Measurements from ENCODE around the gene TFAP2D. TPM values are rescaled to one million over a fixed set of nuclear protein-coding genes. Genes with fewer than 3 reads are reported as not detected.

The TFAP2D gene
- total and polyA plus RNA-seq, 10 of the 15 experiments (the other 5 are each of a cell fraction or from before 2014, with no cell fraction given): not detected

GRCh38 chr6:50819466-50819903 lies 106.2 kb downstream of the TFAP2D start:
- 10% methylated on average over 34 of the region's 45 CpGs for WGBS (ENCODE audit: insufficient coverage, insufficient replicate concordance, low lambda C conversion rate, missing lambda C conversion rate)
- in situ Hi-C loops (cut with MboI): loop anchor here (10.0 kb wide), 3 partner anchors 535 to 1205 kb away; no protein-coding TSS in a partner anchor
- ChIA-PET POLR2A (no interaction called here), RAD21 (ENCODE audit: unreplicated experiment) (no interaction called here), SMC1A (ENCODE audit: uncharacterized antibody, unreplicated experiment) (no interaction called here), CTCF (interaction anchor here (0.6 to 1.2 kb wide), 3 partner anchors 741 to 1333 kb away, joined by 3 read pairs; no protein-coding TSS in a partner anchor)
- intact Hi-C loops (cut with micrococcal nuclease; ENCODE audit: unreplicated experiment): loop anchor here (5.0 kb wide), 3 partner anchors 638 to 1023 kb away; no protein-coding TSS in a partner anchor
- no TSS peak for BruUV-seq (replicated peaks)
- no peak for DNase-seq (ENCODE audit: low read depth, low spot score)
- FAIRE-seq: no peak
- peak overlapping the region; percentile 16; the same call in 1 of the 2 replicates for H3K4me3 ChIP-seq
- no peak overlapping the region for H3K27ac ChIP-seq (ENCODE audit: control insufficient read depth, insufficient read depth)
- peaks cover 5 to 28% of the 10 kb centered on the region in 2 experiments for H3K27me3 ChIP-seq (replicated peaks in 1 of 2; ENCODE audit: control insufficient read depth in 2 of 2, insufficient read depth in 2 of 2, low read length in 1 of 2)
- H3K9me3 ChIP-seq (replicated peaks; ENCODE audit: control insufficient read depth, insufficient read depth, low read length): no peaks in the 10 kb centered on the region
- H3K36me3 ChIP-seq (ENCODE audit: control insufficient read depth in 2 of 2, insufficient read depth in 2 of 2, low read length in 1 of 2): no peaks in the 10 kb centered on the region
- peak; percentile 47 for ATAC-seq
- H3K79me2 ChIP-seq (ENCODE audit: control insufficient read depth, insufficient read depth, low read length): no peaks in the 10 kb centered on the region
- H3K9ac ChIP-seq (ENCODE audit: control insufficient read depth, insufficient read depth, low read length): no peak overlapping the region
- H2AFZ ChIP-seq (ENCODE audit: control insufficient read depth, low read depth, low read length): no peak overlapping the region
- no peaks in the 10 kb centered on the region for H4K20me1 ChIP-seq (ENCODE audit: control insufficient read depth, insufficient read depth)
- H3K4me2 ChIP-seq (ENCODE audit: control insufficient read depth, insufficient read depth): peak overlapping the region; percentile 38; the same call in 1 of the 2 replicates
- no peaks in the 10 kb centered on the region for H3K4me1 ChIP-seq (ENCODE audit: control insufficient read depth, insufficient read depth, low read length)
- TF ChIP-seq CBX5 (IDR thresholded peaks at IDR 0.05; ENCODE audit: low read depth) (no peak), BACH1 (IDR thresholded peaks at IDR 0.05; ENCODE audit: borderline replicate concordance) (no peak), MYC (IDR thresholded peaks at IDR 0.05; ENCODE audit: insufficient read depth, insufficient read length, insufficient replicate concordance, low read length, severe bottlenecking) (no peak), RAD51 (IDR thresholded peaks at IDR 0.05) (no peak), MXI1 (IDR thresholded peaks at IDR 0.05; ENCODE audit: low read depth, low read length) (no peak), POLR2AphosphoS5 (IDR thresholded peaks at IDR 0.05; ENCODE audit: low read length) (no peak), RFX5 (IDR thresholded peaks at IDR 0.05; ENCODE audit: low read depth, low read length) (no peak), NKRF (conservative IDR thresholded peaks at IDR 0.05) (no peak), EZH2 (IDR thresholded peaks at IDR 0.05; ENCODE audit: borderline replicate concordance, control insufficient read depth, low read depth, low read length) (no peak), SMAD5 (IDR thresholded peaks at IDR 0.05; ENCODE audit: low read depth) (no peak), MTA2 (IDR thresholded peaks at IDR 0.05; ENCODE audit: low read depth) (no peak), BCLAF1 (IDR thresholded peaks at IDR 0.05) (no peak), SRF (IDR thresholded peaks at IDR 0.05; ENCODE audit: low read depth in 2 of 2, low read length in 2 of 2) (no peak), YY1 (IDR thresholded peaks at IDR 0.05; ENCODE audit: low read depth, low read length) (no peak), BCL11A (IDR thresholded peaks at IDR 0.05; ENCODE audit: low read depth, low read length) (no peak), ZNF24 (IDR thresholded peaks at IDR 0.05) (no peak), IRF3 (IDR thresholded peaks at IDR 0.05) (no peak), NFIC (IDR thresholded peaks at IDR 0.05; ENCODE audit: low read depth, low read length) (no peak)

Measured in GM12878 (cell line).